T-helper 2 cell treated with Interferon-gamma antibody and Interleukin-4, amounts not matched to agents 5 μg/mL and 100 μg/mL, for 36 hours (primary cell): ENCODE results near the gene TEC.

Experiments used
- DNase-seq: peaks from one replicate; pipeline ENCODE4 v3.0.0; 2021; ENCODE audit warnings: low spot score
- H3K27ac Mint-ChIP-seq: one replicate; pipeline ENCODE4 v1.8.0; 2021; ENCODE audit warnings: mild to moderate bottlenecking, mixed read lengths
- H3K27me3 Mint-ChIP-seq: one replicate; pipeline ENCODE4 v1.8.0; 2021; ENCODE audit warnings: low read depth, mixed read lengths
- H3K36me3 Mint-ChIP-seq: one replicate; pipeline ENCODE4 v1.8.0; 2021; ENCODE audit warnings: low read depth, mixed read lengths
- H3K4me1 Mint-ChIP-seq: one replicate; pipeline ENCODE4 v1.8.0; 2021; ENCODE audit warnings: low read depth, mixed read lengths
- H3K4me3 Mint-ChIP-seq: one replicate; pipeline ENCODE4 v1.8.0; 2022; ENCODE audit warnings: mild to moderate bottlenecking, moderate library complexity, mixed read lengths
- H3K9me3 Mint-ChIP-seq: one replicate; pipeline ENCODE4 v1.8.0; 2021; ENCODE audit warnings: mixed read lengths

TEC gene

GRCh38 chr4:48137846-48138245, 131.8 kb downstream of the TEC start:
- Mint-ChIP-seq H3K36me3 (peaks cover 14% of the 10 kb centered on the region), H3K4me1 (peaks cover 63% of the 10 kb centered on the region), H3K4me3 (peak overlapping the region; percentile 70), H3K9me3 (no peaks in the 10 kb centered on the region), H3K27ac (peak overlapping the region; percentile 85), H3K27me3 (no peaks in the 10 kb centered on the region)
- DNase-seq: no peak

- Mint-ChIP-seq H3K4me1 (peaks cover 75% of the 10 kb centered on the region), H3K9me3 (no peaks in the 10 kb centered on the region), H3K36me3 (peaks cover 23% of the 10 kb centered on the region), H3K27me3 (no peaks in the 10 kb centered on the region), H3K4me3 (peak within 1 kb of the TSS; percentile 87), H3K27ac (peak within 1 kb of the TSS; percentile 93)
- DNase-seq: no peak
Measured at GRCh38 chr4:48134081-48134480, 135.6 kb downstream of the TEC start, which contains the start of gene TXK. Gene TXK, minus strand, starts transcription at chr4:48134250. Its CDS starts 80 bp downstream, at chr4:48134170.

DNA sequence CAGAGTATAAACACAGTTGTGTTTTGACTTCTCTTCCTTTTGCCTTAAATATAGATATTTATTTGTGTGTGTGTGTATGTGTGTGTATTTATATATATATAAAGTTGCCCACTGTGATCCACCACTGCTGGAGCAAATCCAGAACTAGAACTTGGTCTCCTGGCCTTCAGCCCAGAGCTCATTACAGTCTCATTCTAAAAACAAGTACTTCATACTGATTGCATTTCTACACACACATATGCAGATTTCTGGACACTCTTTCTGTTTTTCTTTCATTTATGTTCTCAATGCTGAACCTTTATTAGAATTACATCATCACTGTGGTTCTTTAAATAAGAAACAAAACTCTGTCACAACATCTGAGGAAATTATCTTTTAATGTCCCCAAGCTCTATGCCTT, 136.0 kb downstream of the TEC start:
- Mint-ChIP-seq H3K9me3 (no peaks in the 10 kb centered on the region), H3K36me3 (peaks cover 24% of the 10 kb centered on the region), H3K27me3 (no peaks in the 10 kb centered on the region), H3K27ac (peak overlapping the region; percentile 93), H3K4me3 (peak overlapping the region; percentile 87), H3K4me1 (peaks cover 72% of the 10 kb centered on the region)
- DNase-seq: no peak

GRCh38 chr4:48131736-48132135, 137.9 kb downstream of the TEC start:
- no peaks in the 10 kb centered on the region for H3K9me3 Mint-ChIP-seq
- peaks cover 18% of the 10 kb centered on the region for H3K36me3 Mint-ChIP-seq
- H3K4me1 Mint-ChIP-seq: peaks cover 69% of the 10 kb centered on the region

DNA sequence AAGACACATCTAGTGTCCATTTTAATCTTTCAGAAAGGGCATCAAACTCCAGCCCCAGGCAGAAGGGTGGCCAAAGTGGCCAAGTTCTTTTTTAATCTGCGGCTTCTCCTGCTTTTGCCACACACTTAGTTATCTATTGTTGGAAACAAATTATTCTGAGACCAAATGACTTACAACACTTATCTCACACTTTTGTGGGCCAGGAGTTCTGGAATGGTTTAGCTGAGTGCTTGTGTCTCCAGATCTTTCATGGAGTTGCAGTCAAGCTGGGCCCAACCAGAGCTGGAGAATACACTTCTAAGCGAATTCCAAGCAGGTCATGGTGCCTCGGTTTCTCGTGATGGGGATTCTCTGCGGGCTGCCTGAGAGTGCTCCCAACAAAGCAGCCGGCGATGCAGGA, 139.5 kb downstream of the TEC start:
- Mint-ChIP-seq H3K27ac (peak overlapping the region; percentile 85), H3K9me3 (no peaks in the 10 kb centered on the region), H3K36me3 (peaks cover 13% of the 10 kb centered on the region), H3K4me3 (peak overlapping the region; percentile 78), H3K27me3 (no peaks in the 10 kb centered on the region), H3K4me1 (peaks cover 67% of the 10 kb centered on the region)
- DNase-seq: no peak

More at GRCh38 chr4:48131736-48132135, 137.9 kb downstream of the TEC start:
- H3K4me3 Mint-ChIP-seq: peak overlapping the region; percentile 64
- H3K27me3 Mint-ChIP-seq: no peaks in the 10 kb centered on the region
- no peak overlapping the region for H3K27ac Mint-ChIP-seq
- DNase-seq: no peak

GRCh38 chr4:48129307-48130014, 140.2 kb downstream of the TEC start:
- peak; percentile 42 for DNase-seq
- H3K4me3 Mint-ChIP-seq: peak overlapping the region; percentile 78
- peaks cover 10% of the 10 kb centered on the region for H3K36me3 Mint-ChIP-seq
- no peaks in the 10 kb centered on the region for H3K27me3 Mint-ChIP-seq
- peaks cover 61% of the 10 kb centered on the region for H3K4me1 Mint-ChIP-seq
- H3K27ac Mint-ChIP-seq: peak overlapping the region; percentile 85
- H3K9me3 Mint-ChIP-seq: no peaks in the 10 kb centered on the region

- peaks cover 10% of the 10 kb centered on the region for H3K36me3 Mint-ChIP-seq
- no peaks in the 10 kb centered on the region for H3K9me3 Mint-ChIP-seq
- peak overlapping the region; percentile 63 for H3K4me3 Mint-ChIP-seq
- peak overlapping the region; percentile 71 for H3K27ac Mint-ChIP-seq
- H3K27me3 Mint-ChIP-seq: no peaks in the 10 kb centered on the region
- peak; percentile 83 for DNase-seq
- peaks cover 46% of the 10 kb centered on the region for H3K4me1 Mint-ChIP-seq
Measured at GRCh38 chr4:48127682-48128404, 141.8 kb downstream of the TEC start.

DNA sequence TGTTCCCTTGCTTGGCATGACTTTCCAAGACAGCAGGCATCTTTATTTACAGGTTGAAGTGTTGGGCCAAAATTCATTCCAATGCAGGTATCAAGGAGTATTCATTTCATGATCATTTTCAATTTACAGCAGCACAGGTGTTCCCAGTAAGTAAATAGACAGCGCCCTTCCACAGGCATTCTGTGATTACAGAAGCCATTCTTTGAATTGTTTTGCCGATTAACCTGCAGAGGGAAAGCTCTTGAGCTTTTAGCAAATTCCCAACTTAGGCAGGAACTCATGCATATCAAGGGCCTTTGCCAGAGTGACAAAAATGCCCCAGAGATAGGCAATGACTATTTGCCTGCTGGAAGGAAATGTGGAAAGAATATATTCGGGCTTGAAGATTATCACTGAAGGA, 142.4 kb downstream of the TEC start:
- Mint-ChIP-seq H3K4me3 (peak overlapping the region; percentile 63), H3K27ac (peak overlapping the region; percentile 71), H3K4me1 (peaks cover 43% of the 10 kb centered on the region), H3K27me3 (no peaks in the 10 kb centered on the region), H3K9me3 (no peaks in the 10 kb centered on the region), H3K36me3 (peaks cover 10% of the 10 kb centered on the region)
- DNase-seq: no peak

DNA sequence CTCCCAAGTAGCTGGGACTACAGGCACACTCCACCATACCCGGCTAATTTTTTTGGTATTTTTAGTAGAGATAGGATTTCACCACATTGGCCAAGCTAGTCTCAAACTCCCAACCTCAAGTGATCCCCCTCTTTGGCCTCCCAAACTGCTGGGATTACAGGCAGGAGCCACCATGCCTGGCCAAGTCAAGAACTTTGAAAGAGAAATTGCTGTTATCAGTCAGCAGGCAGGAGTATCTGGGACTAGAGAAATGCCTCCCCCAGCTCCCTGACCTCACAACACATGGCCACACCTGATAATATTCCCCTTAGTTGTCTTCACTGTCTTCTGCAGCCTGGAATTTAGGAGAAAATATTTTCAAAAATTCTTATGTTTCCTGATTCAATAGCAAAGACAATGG, 143.0 kb downstream of the TEC start:
- Mint-ChIP-seq H3K4me3 (no peak overlapping the region), H3K36me3 (peaks cover 8% of the 10 kb centered on the region), H3K27ac (no peak overlapping the region), H3K9me3 (no peaks in the 10 kb centered on the region), H3K27me3 (no peaks in the 10 kb centered on the region), H3K4me1 (peaks cover 41% of the 10 kb centered on the region)
- no peak for DNase-seq

GRCh38 chr4:48124870-48125269, 144.8 kb downstream of the TEC start:
- Mint-ChIP-seq H3K4me3 (no peak overlapping the region), H3K27ac (no peak overlapping the region), H3K27me3 (no peaks in the 10 kb centered on the region), H3K4me1 (peaks cover 24% of the 10 kb centered on the region), H3K9me3 (no peaks in the 10 kb centered on the region), H3K36me3 (peaks cover 4% of the 10 kb centered on the region)
- no peak for DNase-seq

DNA sequence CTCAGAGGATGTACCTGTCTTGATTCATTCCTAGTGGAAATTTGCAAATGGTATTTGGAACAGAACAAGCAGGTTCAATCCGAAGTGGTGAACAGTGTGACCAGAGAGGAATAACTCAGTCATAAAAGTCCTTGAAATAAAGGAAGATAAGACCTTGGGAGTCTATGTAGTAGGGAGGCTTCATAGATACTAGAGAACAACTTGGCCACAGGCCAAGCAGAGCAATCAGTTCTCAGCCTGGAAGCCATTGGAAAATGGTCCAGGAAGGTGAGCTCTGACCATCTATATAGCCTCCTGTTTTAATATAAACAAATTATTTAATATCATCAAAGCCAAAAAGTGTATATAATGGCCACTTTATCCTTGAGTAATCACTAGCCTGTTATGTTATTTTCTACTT, 146.9 kb downstream of the TEC start:
- Mint-ChIP-seq H3K27ac (no peak overlapping the region), H3K27me3 (no peaks in the 10 kb centered on the region), H3K9me3 (no peaks in the 10 kb centered on the region), H3K36me3 (no peaks in the 10 kb centered on the region), H3K4me1 (peaks cover 17% of the 10 kb centered on the region), H3K4me3 (no peak overlapping the region)
- DNase-seq: no peak

GRCh38 chr4:48121180-48121579, 148.5 kb downstream of the TEC start:
- peaks cover 8% of the 10 kb centered on the region for H3K4me1 Mint-ChIP-seq
- H3K27ac Mint-ChIP-seq: no peak overlapping the region
- no peaks in the 10 kb centered on the region for H3K36me3 Mint-ChIP-seq
- H3K9me3 Mint-ChIP-seq: no peaks in the 10 kb centered on the region
- no peaks in the 10 kb centered on the region for H3K27me3 Mint-ChIP-seq
- DNase-seq: no peak
- no peak overlapping the region for H3K4me3 Mint-ChIP-seq

DNA sequence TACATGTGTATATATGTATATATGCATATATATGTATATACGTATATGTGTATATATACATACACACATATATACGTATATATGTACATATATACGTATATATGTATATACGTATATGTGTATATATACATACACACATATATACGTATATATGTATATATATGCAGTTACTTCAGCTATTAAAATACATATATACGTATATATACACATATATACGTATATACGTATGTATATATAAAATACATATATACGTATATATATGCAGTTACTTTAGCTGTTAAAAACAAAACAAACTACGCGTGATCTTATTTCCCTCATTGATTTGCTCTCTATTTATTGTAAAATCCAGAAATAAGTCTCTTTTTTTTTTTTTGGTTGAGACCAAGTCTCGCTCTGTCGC, 149.5 kb downstream of the TEC start:
- no peaks in the 10 kb centered on the region for H3K27me3 Mint-ChIP-seq
- no peak overlapping the region for H3K27ac Mint-ChIP-seq
- H3K36me3 Mint-ChIP-seq: no peaks in the 10 kb centered on the region
- H3K4me3 Mint-ChIP-seq: no peak overlapping the region
- no peak for DNase-seq
- H3K9me3 Mint-ChIP-seq: no peaks in the 10 kb centered on the region
- peaks cover 8% of the 10 kb centered on the region for H3K4me1 Mint-ChIP-seq

DNA sequence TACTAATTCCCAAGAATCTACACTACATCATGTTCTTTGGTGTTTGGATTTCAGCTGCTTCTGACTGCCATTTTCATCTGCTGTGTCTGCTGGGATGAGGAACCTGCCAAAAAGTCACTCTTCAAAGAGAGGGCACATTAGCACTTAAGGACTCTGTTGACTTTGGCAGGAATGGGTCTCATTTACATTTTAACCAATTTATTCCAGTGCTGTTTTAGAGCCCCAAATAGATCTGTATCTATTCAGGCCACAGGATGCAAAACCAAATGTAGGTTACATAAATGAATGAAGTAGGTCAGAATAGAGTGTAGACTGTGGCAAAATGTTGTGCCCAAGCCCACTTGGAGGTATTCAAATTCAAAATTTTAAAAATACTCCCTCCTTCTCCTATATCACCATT, 150.0 kb downstream of the TEC start:
- H3K36me3 Mint-ChIP-seq: no peaks in the 10 kb centered on the region
- H3K4me3 Mint-ChIP-seq: no peak overlapping the region
- no peaks in the 10 kb centered on the region for H3K9me3 Mint-ChIP-seq
- no peaks in the 10 kb centered on the region for H3K27me3 Mint-ChIP-seq
- peaks cover 8% of the 10 kb centered on the region for H3K4me1 Mint-ChIP-seq
- no peak for DNase-seq
- H3K27ac Mint-ChIP-seq: no peak overlapping the region
